ENCODE measurements around the gene KIAA0232.
"Not testable (repeated sequence)": the region's sequence is repeated elsewhere in the genome, so short reads cannot be mapped to it uniquely, and the experiment has no call there.

Gene KIAA0232

GRCh38 chr4:6776920-6777635 is 5.4 kb upstream of the KIAA0232 start:
- DNase-seq: no peak

DNA sequence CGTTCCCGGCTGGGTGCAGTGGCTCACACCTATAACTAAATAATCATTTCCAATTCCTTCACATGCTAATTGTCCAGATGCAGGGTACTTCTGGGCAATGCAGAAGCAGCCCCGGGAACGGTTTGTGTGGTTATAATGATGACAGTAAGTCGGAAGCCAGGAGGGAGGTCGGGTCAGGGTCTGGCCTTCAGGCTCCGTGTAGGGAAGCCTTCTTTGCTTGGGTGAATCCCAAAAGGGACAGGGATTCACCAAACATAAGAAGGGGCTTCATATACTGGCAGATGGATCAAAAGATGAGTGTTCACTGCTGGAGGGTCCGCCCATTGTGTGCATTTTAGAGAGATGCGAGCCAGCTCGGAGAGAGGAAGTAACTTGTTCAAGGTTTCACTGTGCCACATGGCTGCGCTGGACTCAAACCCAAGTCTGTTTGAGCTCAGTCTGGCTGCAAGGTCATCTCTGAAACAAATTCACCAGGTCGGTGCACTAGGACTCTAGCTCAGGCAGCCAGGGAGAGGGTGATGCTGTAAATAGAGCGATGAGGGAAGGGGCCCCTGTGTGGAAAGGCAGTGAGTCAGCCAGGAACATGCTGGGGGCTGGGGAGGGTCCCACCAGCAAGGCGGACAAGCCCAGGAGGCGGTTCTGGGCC is 4.8 kb upstream of the KIAA0232 start:
- DNase-seq: no peak

GRCh38 chr4:6778435-6778834 is 4.1 kb upstream of the KIAA0232 start:
- no peak for DNase-seq

- DNase-seq: no peak
Measured at GRCh38 chr4:6779667-6780565, 2.6 kb upstream of the KIAA0232 start.

GRCh38 chr4:6781113-6781512 is 1.4 kb upstream of the KIAA0232 start:
- DNase-seq: no peak

DNA sequence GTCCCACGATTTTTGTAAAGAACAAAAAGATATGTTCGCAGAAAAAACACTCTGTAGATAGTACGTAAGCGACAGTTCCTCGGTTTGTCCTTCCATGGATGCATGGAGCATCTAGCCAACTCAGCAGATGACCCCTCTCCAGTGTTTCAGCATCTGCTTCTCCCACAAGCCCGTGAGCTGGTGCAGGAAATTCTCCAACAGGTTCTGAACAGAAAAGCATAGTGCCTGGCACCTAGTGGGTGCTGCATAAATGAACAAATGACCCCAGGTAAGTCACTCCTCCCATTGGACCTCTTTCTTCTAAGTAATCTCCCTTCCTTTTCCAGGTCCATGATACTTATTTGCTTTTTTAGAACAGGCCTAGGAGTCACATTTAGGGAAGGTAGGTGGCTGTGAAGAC is 966 bp upstream of the KIAA0232 start:
- DNase-seq: no peak

DNA sequence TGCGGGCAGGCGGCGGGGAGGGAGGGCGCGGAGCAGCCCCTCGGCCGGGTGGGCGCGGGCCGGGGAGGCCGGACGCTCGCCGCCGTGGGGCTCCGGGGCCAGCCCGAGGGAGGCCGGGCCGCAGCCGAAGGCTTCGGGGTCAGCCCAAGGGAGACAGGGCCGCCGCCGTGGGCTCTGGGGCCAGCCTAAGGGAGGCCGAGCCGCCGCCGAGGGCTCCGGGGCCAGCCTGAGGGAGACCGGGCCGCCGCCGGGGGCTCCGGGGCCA is 251 bp downstream of the KIAA0232 start:
- DNase-seq: no peak

GRCh38 chr4:6783111-6783981 is 819 bp downstream of the KIAA0232 start:
- DNase-seq: peak; percentile 89

DNA sequence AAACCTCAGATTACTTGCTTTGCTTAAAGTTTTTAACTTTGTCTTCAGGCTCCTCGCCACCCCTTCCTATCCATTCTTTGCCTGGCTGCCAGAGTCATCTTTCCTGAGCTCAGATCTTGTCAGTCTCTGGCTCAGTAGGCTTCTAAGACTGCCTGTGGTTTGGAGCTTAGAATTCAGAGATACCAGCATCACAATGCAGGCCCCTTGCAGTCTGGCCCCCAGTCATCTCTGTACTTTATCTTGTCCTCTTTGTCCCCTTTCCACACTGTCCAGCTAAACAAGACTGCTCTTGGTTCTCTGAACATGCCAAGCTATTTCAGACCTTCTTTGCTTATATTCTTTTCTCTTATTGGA is 3.0 kb downstream of the KIAA0232 start:
- DNase-seq: no peak

- no peak for DNase-seq
Measured at GRCh38 chr4:6788123-6788522, 5.6 kb downstream of the KIAA0232 start.

DNA sequence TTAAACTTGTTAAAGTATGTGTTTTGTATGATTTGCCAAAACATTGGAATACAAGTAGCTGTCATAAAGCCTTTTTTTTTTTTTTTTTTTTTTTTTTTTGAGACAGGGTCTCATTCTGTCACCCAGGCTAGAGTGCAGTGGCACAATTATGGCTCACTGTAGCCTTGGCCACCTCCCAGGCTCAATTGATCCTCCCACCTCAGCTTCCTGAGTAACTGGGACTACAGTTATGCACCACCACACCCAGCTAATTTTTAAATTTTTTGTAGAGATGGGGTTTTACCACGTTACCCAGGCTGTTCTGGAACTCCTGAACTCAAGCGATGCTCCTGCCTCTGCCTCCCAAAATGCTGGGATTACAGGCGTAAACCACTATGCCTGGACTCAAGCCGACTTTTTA is 8.7 kb downstream of the KIAA0232 start:
- not testable (repeated sequence) for DNase-seq

- not testable (repeated sequence) for DNase-seq
Measured at GRCh38 chr4:6791796-6792195, 9.3 kb downstream of the KIAA0232 start.

- no peak for DNase-seq
Measured at GRCh38 chr4:6794189-6794588, 11.7 kb downstream of the KIAA0232 start.

DNA sequence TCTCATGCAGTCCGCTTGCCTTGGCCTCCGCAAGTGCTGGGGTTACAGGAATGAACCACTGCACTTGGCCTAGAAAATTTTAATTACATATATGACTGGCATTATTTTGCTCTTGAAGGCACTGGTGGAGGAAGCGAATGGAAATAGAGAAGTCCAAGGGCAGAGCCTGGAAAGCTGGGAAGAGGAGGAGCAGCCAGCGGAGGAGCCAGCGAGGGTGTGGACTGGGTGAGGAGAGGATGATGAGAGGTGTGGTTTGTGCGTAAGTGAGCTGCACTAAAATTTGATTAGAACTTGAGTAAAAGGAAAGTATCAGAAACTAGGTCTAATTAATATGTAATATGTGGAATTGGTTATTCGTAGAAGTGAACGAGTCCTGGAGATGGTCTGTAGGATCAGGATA is 13.3 kb downstream of the KIAA0232 start:
- no peak for DNase-seq

DNA sequence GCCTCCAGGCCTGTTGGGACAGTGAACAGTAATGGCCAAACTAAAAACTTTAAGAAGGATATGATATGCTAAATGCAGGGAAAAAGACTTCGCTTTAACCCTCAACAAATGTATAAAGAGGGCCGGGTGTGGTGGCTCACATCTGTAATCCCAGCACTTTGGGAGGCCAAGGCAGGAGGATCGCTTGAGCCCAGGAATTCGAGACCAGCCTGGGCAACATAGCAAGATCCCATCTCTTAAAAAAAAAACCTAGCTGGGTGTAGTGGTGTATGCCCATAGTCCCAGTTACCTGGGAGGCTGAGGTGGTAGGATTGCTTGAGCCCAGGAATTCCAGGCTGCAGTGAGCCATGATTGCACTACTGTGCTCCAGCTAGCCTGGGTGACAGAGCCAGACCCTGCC is 14.8 kb downstream of the KIAA0232 start:
- not testable (repeated sequence) for DNase-seq

DNA sequence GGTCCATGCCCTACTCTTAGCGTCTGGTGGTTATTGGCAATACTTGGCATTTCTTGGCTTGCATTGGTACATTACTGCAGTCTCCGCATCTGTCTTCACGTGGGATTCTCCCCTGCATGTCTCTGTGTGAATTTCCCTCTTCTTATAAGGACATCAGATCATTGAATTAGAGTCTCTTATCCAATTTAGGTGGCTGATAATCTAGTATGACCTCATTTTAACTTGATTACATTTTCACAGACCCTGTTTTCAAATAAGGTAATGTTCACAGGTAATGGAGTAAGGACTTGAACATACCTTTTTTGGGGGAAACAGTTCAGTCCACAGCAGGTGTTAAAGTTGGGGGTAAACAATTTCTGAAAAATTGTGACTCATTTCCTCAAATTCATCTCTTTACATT is 16.6 kb downstream of the KIAA0232 start:
- DNase-seq: no peak

DNA sequence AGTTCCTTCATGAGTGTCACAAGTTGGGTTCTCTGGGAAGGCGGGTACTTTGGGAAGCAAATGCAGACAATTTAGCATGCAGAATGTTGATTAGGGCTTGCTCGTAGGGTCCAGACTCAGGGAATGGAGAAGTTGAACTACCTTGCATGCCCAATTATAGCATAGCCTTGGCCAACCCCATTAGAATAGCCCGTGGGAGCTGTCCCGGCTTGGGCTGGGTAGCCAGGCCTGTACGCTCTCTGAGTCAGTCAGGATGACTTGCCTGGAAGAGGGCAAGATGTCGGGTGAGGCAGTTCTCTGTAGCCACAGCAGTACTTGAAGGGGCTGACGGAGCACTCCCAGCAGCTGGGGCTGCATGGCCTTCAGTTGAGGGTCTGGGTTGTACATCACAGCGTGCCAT is 19.5 kb downstream of the KIAA0232 start:
- no peak for DNase-seq

- DNase-seq: no peak
Measured at GRCh38 chr4:6802626-6803025, 20.1 kb downstream of the KIAA0232 start.

DNA sequence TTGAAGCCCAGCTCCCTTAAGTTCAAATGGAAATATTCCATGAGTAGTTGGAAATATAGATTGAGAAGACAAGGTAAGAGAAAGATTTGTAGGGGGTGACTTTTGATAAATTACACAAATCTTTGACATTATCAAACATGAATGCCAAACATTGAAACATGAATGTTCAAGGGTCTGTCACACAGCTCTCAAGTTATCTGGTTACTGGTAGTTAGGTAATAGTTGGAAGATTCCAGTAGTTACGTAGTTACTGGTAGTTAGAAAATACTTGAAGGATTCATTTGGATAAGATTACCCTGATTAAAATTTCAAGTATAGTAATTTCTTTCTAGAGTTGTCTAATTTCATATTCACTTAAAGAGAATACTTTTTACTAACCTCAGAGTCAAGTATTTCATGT is 20.7 kb downstream of the KIAA0232 start:
- DNase-seq: no peak

GRCh38 chr4:6804082-6804752 is 21.7 kb downstream of the KIAA0232 start:
- no peak for DNase-seq

- DNase-seq: no peak
Measured at GRCh38 chr4:6806924-6807626, 24.5 kb downstream of the KIAA0232 start.

DNA sequence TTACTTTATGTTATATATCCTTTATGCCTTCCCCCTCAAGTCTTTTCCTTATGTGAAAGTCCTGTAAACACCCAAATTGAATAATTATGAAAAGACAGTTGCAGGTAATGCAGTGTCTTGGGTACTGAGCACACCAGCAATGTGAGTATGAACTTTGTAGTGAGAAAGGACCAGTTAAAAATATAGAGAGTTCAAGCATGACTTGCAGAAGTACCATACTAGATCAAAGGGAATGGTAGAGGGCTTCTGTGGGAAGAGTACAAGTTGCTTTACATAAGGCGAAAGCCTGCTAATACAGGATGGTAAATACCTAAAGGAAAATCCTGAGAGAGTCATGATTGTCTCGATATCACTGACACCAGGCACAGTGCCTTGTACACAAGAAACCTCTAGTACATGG is 25.7 kb downstream of the KIAA0232 start:
- DNase-seq: no peak
